Neuronal stem cell (in vitro differentiated cells): ENCODE data around the gene CNNM2. TPM values are rescaled to one million over a fixed set of nuclear protein-coding genes. Genes with fewer than 3 reads are reported as not detected.

Experiments used
- DNase-seq: peaks from one replicate; pipeline ENCODE4 v3.0.0-alpha.2; 2013; ENCODE audit warnings: low spot score
- H2AFZ ChIP-seq: one replicate; pipeline ENCODE4 v1.6.1; 2013; ENCODE audit warnings: mild to moderate bottlenecking, low read length, inconsistent platforms
- H2AK5ac ChIP-seq: 2 replicates; pipeline ENCODE4 v1.6.1; 2013; ENCODE audit warnings: low read depth, mild to moderate bottlenecking, inconsistent platforms, low read length, moderate library complexity, mixed read lengths
- H2BK120ac ChIP-seq: 2 replicates; pipeline ENCODE4 v1.6.1; 2013; ENCODE audit warnings: low read depth, mild to moderate bottlenecking, inconsistent platforms, low read length, moderate library complexity, mixed read lengths
- H2BK12ac ChIP-seq: one replicate; pipeline ENCODE4 v1.6.1; 2013; ENCODE audit warnings: low read length, inconsistent platforms
- H2BK15ac ChIP-seq: 2 replicates; pipeline ENCODE4 v1.6.1; 2013; ENCODE audit warnings: mild to moderate bottlenecking, low read length, inconsistent platforms, mixed read lengths
- H2BK5ac ChIP-seq: one replicate; pipeline ENCODE4 v1.6.1; 2013; ENCODE audit warnings: inconsistent platforms, mild to moderate bottlenecking, low read length, moderate library complexity
- H3K14ac ChIP-seq: one replicate; pipeline ENCODE4 v1.6.1; 2013; ENCODE audit warnings: low read length, inconsistent platforms
- H3K18ac ChIP-seq: 2 replicates; pipeline ENCODE4 v1.6.1; 2013; ENCODE audit warnings: low read length, inconsistent platforms
- H3K23ac ChIP-seq: 2 replicates; pipeline ENCODE4 v1.6.1; 2013; ENCODE audit warnings: low read depth, mild to moderate bottlenecking, mixed read lengths, low read length, inconsistent platforms; ENCODE audit not compliant: poor library complexity
- H3K27ac ChIP-seq: replicated peaks from 3 replicates; pipeline ENCODE4 v1.5.1; 2013; ENCODE audit warnings: low read length, inconsistent platforms
- H3K27me3 ChIP-seq, 3 experiments: 2 replicates each; pipeline ENCODE4 v1.6.1; 2013; ENCODE audit warnings: low read length in 3 of 3, mild to moderate bottlenecking in 2 of 3, inconsistent platforms in 1 of 3, low read depth in 1 of 3, mixed read lengths in 1 of 3, moderate library complexity in 1 of 3; ENCODE audit not compliant: control insufficient read depth in 3 of 3, insufficient read depth in 3 of 3
- H3K36me3 ChIP-seq, 2 donors: replicated peaks in 1 of 2; 2 replicates each; pipeline ENCODE4 v1.6.1; 2013; ENCODE audit warnings: low read length in 2 of 2; ENCODE audit not compliant: control insufficient read depth in 2 of 2, insufficient read depth in 2 of 2
- H3K4ac ChIP-seq: 2 replicates; pipeline ENCODE4 v1.6.1; 2013; ENCODE audit warnings: inconsistent platforms, mild to moderate bottlenecking, low read length, moderate library complexity
- H3K4me1 ChIP-seq, 2 donors: 1 replicate in 1 of 2; 2 replicates in 1 of 2; pipeline ENCODE4 v1.6.1; 2013; ENCODE audit warnings: low read length in 2 of 2, low read depth in 1 of 2; ENCODE audit not compliant: control insufficient read depth in 2 of 2, insufficient read depth in 1 of 2
- H3K4me2 ChIP-seq: one replicate; pipeline ENCODE4 v1.6.1; 2013; ENCODE audit warnings: mild to moderate bottlenecking, low read length, inconsistent platforms; ENCODE audit not compliant: insufficient read depth, poor library complexity, severe bottlenecking
- H3K4me3 ChIP-seq, 2 donors: 2 replicates each; pipeline ENCODE4 v1.5.1; 2013; ENCODE audit warnings: low read length in 2 of 2, mild to moderate bottlenecking in 2 of 2, inconsistent platforms in 1 of 2, moderate library complexity in 1 of 2
- H3K79me1 ChIP-seq: one replicate; pipeline ENCODE4 v1.6.1; 2013; ENCODE audit warnings: low read depth, mild to moderate bottlenecking, inconsistent platforms, low read length, moderate library complexity
- H3K9ac ChIP-seq: one replicate; pipeline ENCODE4 v1.6.1; 2013; ENCODE audit warnings: mild to moderate bottlenecking, low read depth, low read length, inconsistent platforms; ENCODE audit not compliant: poor library complexity
- H3K9me3 ChIP-seq, 2 donors: replicated peaks in 1 of 2; 2 replicates each; pipeline versions ENCODE3 to v1.6.1; 2013; ENCODE audit warnings: low read length in 2 of 2, mild to moderate bottlenecking in 2 of 2, inconsistent platforms in 1 of 2, low read depth in 1 of 2, mixed read lengths in 1 of 2, moderate library complexity in 1 of 2; ENCODE audit not compliant: control insufficient read depth in 2 of 2, insufficient read depth in 1 of 2
- H4K8ac ChIP-seq: one replicate; pipeline ENCODE4 v1.6.1; 2013; ENCODE audit warnings: low read depth, mild to moderate bottlenecking, inconsistent platforms, low read length, moderate library complexity
- H4K91ac ChIP-seq: one replicate; pipeline ENCODE4 v1.6.1; 2013; ENCODE audit warnings: low read length, low read depth, mild to moderate bottlenecking, inconsistent platforms; ENCODE audit not compliant: poor library complexity
- WGBS, 2 donors: extraction: QIAGEN DNeasy Blood & Tissue Kit; methylation state at CpG; one replicate each; pipeline ENCODE4 v1.1.7; 2013; ENCODE audit warnings: missing lambda C conversion rate in 2 of 2, mixed read lengths in 1 of 2; ENCODE audit not compliant: insufficient read length in 2 of 2, insufficient replicate concordance in 1 of 2; ENCODE audit errors: extremely low coverage in 2 of 2; 5-methylcytosine and 5-hydroxymethylcytosine counted together
- polyA plus RNA-seq, 2 experiments: library from polyadenylated mRNA; stranded (reverse); fragments of 200-250 nt; gene quantifications; one replicate each; pipeline ENCODE4 v1.2.3, GENCODE V29; 2013

CNNM2 gene
- 10.2 TPM for polyA plus RNA-seq (2013, experiment 1 of 2)
- polyA plus RNA-seq (2013, experiment 2 of 2), result 10.3 TPM

DNA sequence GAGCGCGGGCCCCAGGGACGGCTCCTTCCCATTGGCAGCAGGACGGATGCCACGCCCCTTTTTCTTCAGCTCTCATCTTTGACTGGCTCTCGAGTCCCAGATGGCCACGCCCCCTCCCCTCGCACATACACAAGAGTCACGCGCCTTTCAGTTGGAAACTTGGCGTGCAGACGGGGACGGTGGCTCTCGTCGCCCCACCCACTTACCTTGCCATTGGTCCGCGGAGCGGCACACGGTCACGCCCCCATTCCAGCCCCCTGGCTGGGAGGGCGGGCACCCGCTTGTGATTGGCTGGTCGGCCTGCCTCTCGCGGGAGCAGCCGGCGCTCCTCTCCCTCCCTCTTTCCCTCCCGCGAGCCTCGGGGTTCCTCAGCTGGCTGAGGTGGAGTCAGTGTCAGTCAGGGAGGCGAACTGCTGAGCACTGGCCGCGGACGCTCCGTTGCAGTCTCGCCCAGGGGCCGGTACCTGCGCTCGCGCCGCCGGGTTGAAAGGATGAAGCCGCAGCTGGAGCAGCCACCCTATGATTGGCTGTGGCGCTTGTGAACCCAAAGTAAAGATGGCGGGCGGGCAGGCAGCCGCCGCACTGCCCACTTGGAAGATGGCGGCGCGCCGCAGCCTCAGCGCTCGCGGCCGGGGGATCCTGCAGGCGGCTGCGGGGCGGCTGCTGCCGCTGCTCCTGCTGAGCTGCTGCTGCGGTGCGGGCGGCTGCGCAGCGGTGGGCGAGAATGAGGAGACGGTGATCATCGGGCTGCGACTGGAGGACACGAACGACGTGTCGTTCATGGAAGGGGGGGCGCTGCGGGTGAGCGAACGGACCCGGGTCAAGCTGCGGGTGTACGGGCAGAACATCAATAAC lies at the start of gene CNNM2:
TSS of gene CNNM2 (plus strand) at position 333 of the 855 bp plus-strand sequence. CDS start at position 520, 187 bp downstream.
- Histone ChIP-seq H3K4me3 (peak within 1 kb of the TSS; percentile 86 to 99), H3K4me1 (peaks cover 9 to 13% of the 10 kb centered on the region in 2 donors), H3K14ac (peak within 1 kb of the TSS; percentile 99), H3K4me2 (peak within 1 kb of the TSS; percentile 100), H2BK5ac (peak within 1 kb of the TSS; percentile 94), H3K27me3 (peaks cover 0 to 14% (median 0%) of the 10 kb centered on the region in 3 experiments), H2BK120ac (peak within 1 kb of the TSS; percentile 9), H2AFZ (peak within 1 kb of the TSS; percentile 99), H3K36me3 (no peaks in the 10 kb centered on the region), H4K8ac (peak within 1 kb of the TSS; percentile 74), H4K91ac (peak within 1 kb of the TSS; percentile 38), H2BK15ac (no peak within 1 kb of the TSS), H3K23ac (peak within 1 kb of the TSS; percentile 86), H3K9me3 (peaks cover 0 to 2% of the 10 kb centered on the region in 2 donors), H2BK12ac (peak within 1 kb of the TSS; percentile 94), H3K9ac (peak within 1 kb of the TSS; percentile 99), H3K79me1 (no peaks in the 10 kb centered on the region), H3K27ac (peak within 1 kb of the TSS; percentile 86), H3K18ac (peak within 1 kb of the TSS; percentile 99), H3K4ac (no peak within 1 kb of the TSS), H2AK5ac (peak within 1 kb of the TSS; percentile 29)
- peak; percentile 100 for DNase-seq
- WGBS, 2 donors, result no CpG with 5 or more reads among the region's 80 CpGs

DNA sequence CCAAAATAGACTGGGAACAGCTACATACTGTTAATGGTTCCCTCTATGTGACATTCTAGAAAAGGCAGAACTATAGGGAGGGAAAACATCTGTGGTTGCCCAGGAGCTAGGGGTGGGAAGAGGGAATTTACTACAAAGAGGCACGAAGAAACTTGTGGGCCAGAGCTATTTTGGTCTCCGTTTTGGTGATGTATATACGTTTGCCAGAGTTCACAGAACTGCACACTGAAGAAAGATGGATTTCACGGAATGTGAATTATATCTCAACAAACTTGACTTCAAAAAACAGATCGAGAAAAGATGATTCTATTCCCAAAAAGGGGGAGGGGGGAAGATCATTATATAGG lies 49.2 kb upstream of the CNNM2 start:
- WGBS, 2 donors, result no CpG with 5 or more reads among the region's 5 CpGs
- Histone ChIP-seq H3K27ac (peak overlapping the region; percentile 8), H3K18ac (no peak overlapping the region), H4K8ac (no peak overlapping the region), H3K27me3 (no peaks in the 10 kb centered on the region), H4K91ac (no peak overlapping the region), H3K79me1 (no peaks in the 10 kb centered on the region), H3K4me3 (peak overlapping the region in 1 of 2 donors; percentile 49), H2AFZ (peak overlapping the region; percentile 86), H2BK5ac (no peak overlapping the region), H3K4ac (no peak overlapping the region), H2BK15ac (no peak overlapping the region), H3K36me3 (peaks cover 0 to 21% of the 10 kb centered on the region in 2 donors), H3K14ac (no peak overlapping the region), H3K9ac (no peak overlapping the region), H3K9me3 (no peaks in the 10 kb centered on the region), H3K23ac (no peak overlapping the region), H3K4me1 (peaks cover 4 to 6% of the 10 kb centered on the region in 2 donors), H2AK5ac (no peak overlapping the region), H2BK120ac (no peak overlapping the region), H3K4me2 (peak overlapping the region; percentile 78), H2BK12ac (no peak overlapping the region)
- no peak for DNase-seq

DNA sequence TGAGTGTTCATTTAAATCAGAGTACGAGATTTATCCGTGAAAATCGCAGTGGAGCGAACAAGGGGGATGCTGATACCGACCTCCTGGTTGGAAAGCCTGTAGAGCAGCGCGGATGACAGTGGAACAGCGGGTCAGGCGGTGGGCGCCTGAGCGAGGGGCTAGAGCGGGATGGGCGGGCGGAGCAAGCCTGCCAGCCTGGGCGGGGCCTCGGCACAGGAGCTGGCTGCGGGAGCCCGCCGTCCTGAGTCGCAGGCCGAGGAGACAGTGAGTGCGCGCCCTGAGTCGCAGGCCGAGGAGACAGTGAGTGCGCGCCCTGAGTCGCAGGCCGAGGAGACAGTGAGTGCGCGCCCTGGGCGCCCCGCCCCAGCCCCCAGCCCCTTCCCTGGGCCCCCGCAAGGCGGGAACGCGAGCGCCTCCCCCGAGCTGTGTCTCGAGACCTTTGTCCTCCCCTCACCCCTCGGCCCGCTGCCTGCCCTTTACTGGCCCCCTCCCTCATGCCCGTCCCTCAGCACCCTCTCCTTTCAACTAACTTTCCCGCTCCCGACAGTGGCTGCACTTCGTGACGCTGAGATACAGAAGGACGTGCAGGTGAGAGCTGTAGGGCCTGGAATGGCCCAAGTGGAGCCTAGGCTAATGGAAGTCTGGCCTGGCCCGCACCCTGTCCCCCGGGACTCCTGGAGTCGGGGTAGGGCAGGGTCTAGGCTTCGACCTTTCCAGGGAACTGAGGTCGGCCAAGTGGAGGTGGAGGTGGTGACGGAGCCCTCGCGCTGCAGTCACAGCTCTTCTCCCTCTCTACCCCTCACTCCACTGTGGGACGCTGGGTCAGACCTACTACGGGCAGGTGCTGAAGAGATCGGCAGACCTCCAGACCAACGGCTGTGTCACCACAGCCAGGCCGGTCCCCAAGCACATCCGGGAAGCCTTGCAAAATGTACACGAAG lies 48.6 kb upstream of the CNNM2 start, which contains the start of gene AS3MT:
TSS of gene AS3MT (plus strand) at position 213 of the 941 bp plus-strand sequence. CDS start at position 336, 123 bp downstream.
- no peak within 1 kb of the TSS for H2BK120ac ChIP-seq
- H3K4me2 ChIP-seq, result peak within 1 kb of the TSS; percentile 96
- H2BK15ac ChIP-seq, result peak within 1 kb of the TSS; percentile 13
- peak within 1 kb of the TSS; percentile 88 for H3K9ac ChIP-seq
- no peaks in the 10 kb centered on the region for H3K9me3 ChIP-seq
- H3K4ac ChIP-seq, result no peak within 1 kb of the TSS
- DNase-seq, result peak; percentile 63
- H2BK5ac ChIP-seq, result no peak within 1 kb of the TSS
- peak within 1 kb of the TSS; percentile 13 for H2AK5ac ChIP-seq
- no peaks in the 10 kb centered on the region for H3K27me3 ChIP-seq
- peaks cover 4 to 21% of the 10 kb centered on the region in 2 donors for H3K36me3 ChIP-seq
- H4K91ac ChIP-seq, result no peak within 1 kb of the TSS
- no CpG with 5 or more reads among the region's 63 CpGs for WGBS, 2 donors
- H2AFZ ChIP-seq, result peak within 1 kb of the TSS; percentile 86
- H3K27ac ChIP-seq, result peak within 1 kb of the TSS; percentile 61
- peak within 1 kb of the TSS; percentile 49 to 77 for H3K4me3 ChIP-seq
- H3K18ac ChIP-seq, result peak within 1 kb of the TSS; percentile 99
- H3K23ac ChIP-seq, result peak within 1 kb of the TSS; percentile 21
- no peaks in the 10 kb centered on the region for H3K79me1 ChIP-seq
- H4K8ac ChIP-seq, result peak within 1 kb of the TSS; percentile 1
- H3K14ac ChIP-seq, result no peak within 1 kb of the TSS
- H3K4me1 ChIP-seq, result peaks cover 4 to 6% of the 10 kb centered on the region in 2 donors
- H2BK12ac ChIP-seq, result no peak within 1 kb of the TSS
